Measurements from ENCODE around the gene PLBD2.

PLBD2 gene

DNA sequence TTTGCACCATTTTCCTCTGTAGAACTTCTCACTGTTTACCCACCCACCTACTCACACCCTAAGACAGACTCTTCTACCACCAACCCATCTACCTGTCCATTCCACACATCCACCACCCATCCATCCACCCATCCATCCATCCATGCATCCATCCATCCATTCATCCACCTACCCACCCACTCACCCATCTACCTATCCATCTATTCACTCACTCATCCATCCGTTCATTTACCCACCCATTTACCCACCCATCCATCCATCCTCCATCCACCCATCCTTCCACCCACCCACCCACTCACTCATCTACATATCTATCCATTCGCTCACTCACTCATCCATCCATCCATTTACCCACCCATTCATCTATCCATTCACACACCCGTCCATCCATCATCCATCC is 15.1 kb downstream of the PLBD2 start:
- H3K27ac ChIP-seq, result no peak overlapping the region
- TF ChIP-seq, protein P1, sequence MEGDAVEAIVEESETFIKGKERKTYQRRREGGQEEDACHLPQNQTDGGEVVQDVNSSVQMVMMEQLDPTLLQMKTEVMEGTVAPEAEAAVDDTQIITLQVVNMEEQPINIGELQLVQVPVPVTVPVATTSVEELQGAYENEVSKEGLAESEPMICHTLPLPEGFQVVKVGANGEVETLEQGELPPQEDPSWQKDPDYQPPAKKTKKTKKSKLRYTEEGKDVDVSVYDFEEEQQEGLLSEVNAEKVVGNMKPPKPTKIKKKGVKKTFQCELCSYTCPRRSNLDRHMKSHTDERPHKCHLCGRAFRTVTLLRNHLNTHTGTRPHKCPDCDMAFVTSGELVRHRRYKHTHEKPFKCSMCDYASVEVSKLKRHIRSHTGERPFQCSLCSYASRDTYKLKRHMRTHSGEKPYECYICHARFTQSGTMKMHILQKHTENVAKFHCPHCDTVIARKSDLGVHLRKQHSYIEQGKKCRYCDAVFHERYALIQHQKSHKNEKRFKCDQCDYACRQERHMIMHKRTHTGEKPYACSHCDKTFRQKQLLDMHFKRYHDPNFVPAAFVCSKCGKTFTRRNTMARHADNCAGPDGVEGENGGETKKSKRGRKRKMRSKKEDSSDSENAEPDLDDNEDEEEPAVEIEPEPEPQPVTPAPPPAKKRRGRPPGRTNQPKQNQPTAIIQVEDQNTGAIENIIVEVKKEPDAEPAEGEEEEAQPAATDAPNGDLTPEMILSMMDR (conservative IDR thresholded peaks at IDR 0.05), result no peak

DNA sequence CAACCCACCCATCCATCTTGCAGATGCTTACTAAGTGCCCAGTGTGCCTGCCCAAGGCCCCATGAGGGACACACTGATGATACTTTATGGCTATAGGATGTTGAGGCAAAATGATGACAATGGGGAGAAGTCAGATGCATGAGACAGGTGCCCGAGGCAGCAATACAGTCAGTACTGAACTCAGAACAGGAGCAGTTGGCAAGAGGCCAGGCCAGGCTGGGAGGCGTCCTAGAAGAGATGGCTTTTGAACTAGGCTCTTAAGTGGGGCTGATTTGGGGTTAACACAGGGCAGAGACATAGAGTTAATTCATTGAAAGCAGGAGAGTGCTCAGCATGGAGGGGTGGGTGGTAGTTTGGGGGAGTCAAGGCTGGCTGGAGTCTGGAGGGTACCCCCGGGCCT is 15.6 kb downstream of the PLBD2 start:
- no peak overlapping the region for H3K27ac ChIP-seq
- TF ChIP-seq, protein P1 (conservative IDR thresholded peaks at IDR 0.05), result no peak

DNA sequence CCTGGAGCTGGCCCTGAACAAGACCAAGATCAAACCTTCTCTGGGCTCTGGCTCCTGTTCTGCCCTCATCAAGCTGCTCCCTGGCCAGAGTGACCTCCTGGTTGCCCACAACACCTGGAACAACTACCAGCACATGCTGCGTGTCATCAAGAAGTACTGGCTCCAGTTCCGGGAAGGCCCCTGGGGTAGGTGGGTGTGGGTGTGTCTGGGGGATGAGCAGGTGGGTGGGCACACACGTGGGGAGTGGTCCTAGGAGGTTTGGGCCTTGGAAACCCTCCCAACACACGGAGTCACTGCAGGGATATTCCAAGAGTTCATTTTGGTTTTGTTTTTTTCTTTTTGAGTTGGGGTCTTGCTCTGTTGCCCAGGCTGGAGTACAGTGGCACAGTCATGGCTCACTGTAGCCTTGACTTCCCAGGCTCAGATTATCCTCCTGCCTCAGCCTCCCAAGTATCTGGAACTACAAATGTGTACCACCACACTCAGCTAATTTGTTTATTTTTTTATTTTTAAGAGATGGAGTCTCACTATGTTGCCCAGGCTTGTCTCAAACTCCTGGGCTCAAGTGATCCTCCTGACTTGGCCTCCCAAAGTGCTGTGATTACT is 16.5 kb downstream of the PLBD2 start:
- no peak overlapping the region for H3K27ac ChIP-seq
- TF ChIP-seq, protein P1 (conservative IDR thresholded peaks at IDR 0.05), result no peak

DNA sequence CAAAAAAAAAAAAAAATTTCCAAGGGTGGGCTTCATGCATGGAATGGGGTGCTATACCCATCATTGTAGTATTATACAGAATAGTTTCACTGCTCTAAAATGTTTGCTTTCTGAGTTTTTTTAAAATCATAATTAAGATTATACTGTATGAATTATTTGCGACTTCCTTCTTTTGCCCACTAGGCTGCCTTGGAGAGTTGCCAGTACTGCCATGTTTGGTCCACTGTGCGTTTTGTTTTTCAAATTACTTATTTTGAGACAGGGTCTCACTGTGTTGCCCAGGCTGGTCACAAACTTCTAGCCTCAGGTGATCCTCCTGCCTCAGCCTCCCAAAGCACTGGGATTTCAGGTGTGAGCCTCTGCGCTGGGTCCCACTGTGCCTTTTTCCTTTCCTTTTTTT is 19.9 kb downstream of the PLBD2 start:
- TF ChIP-seq, protein P1 (conservative IDR thresholded peaks at IDR 0.05), result peak; percentile 12; the same call in 1 of the 2 replicates
- H3K27ac ChIP-seq, result no peak overlapping the region

DNA sequence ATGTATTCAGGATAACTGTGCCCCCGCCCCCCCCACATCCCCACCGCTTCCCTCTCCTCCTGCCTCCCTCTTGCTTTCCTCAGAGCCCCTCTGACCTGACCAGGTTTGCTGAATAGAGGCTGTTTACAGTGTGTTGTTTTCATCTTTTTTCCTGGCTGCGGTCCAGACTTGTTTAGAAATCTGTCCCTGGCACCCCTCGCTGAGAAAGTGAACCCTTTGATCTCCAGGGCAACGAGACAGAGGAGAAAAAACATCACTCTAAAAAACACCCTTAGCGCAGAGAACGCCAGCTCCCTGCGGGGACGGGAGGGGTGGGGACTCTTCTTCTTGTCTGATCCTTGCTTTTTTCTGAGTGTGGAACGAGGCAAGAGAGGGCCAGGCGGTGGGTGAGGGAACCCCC is 22.8 kb downstream of the PLBD2 start:
- TF ChIP-seq, protein P1 (conservative IDR thresholded peaks at IDR 0.05), result no peak

DNA sequence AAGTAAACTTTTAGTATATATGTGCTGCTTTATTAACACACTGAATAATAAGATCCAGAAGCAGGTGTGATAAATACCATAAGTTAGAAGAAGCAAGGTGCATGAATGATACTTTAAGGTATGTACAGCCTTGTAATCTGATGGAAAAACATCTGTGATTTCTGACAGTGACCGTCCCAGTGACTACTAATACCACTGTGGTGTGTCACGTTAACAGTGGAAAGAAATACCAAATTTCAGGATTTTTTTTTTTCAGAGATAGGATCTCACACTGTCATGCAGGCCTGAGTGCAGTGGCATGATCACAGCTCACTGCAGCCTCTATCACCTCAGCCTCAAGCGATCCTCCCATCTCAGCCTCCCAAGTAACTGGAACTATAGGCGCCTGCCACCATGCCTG is 23.8 kb downstream of the PLBD2 start:
- TF ChIP-seq, protein P1 (conservative IDR thresholded peaks at IDR 0.05), result no peak
- no peak overlapping the region for H3K27ac ChIP-seq

More for the DNA sequence above, 22.8 kb downstream of the PLBD2 start:
- H3K27ac ChIP-seq, result no peak overlapping the region

DNA sequence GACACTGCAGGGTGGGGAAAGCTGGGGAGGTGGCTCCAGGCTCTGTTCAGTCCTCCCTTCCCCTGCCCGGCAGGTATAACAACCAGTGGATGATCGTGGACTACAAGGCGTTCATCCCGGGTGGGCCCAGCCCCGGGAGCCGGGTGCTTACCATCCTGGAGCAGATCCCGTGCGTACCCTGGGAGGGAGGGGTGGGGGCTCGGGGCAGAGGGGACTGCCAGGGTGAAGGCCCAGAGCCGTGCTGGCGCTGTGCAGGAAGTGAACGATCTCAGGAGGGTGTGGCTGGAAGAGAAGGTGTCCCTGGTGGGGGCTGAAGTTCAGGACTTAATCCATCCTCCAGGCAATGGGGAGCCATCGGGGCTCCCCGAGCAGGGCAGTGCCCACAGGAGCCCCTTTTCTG is 26.4 kb downstream of the PLBD2 start:
- no peak overlapping the region for H3K27ac ChIP-seq
- TF ChIP-seq, protein P1 (conservative IDR thresholded peaks at IDR 0.05), result no peak
